Tibial nerve (tissue), 4 donors: ENCODE data around the gene PRKCE. TPM values are rescaled to one million over a fixed set of nuclear protein-coding genes. Genes with fewer than 3 reads are reported as not detected.
A peak's percentile ranks its signal among the peaks of the same experiment; 100 is the strongest.

Source experiments
- DNase-seq, 2 donors: peaks; one replicate each; pipeline ENCODE4 v3.0.0-alpha.2; 2019; ENCODE audit warnings: low spot score in 2 of 2
- H3K27ac ChIP-seq, 4 donors: fragments of 200-600 bp; sonication (generic) in 3 of 4; one replicate each; pipeline ENCODE4 v1.5.1; 2017 to 2019; ENCODE audit warnings: mild to moderate bottlenecking in 1 of 4
- H3K27me3 ChIP-seq, 2 donors: fragments of 200-600 bp; sonication (generic) in 1 of 2; one replicate each; pipeline versions ENCODE4 v1.5.1 to v1.6.0; 2017 to 2019
- H3K36me3 ChIP-seq, 3 donors: fragments of 200-600 bp; sonication (generic); one replicate each; pipeline ENCODE4 v1.5.1; 2018 to 2019
- H3K4me1 ChIP-seq, 4 donors: fragments of 200-600 bp; sonication (generic) in 3 of 4; one replicate each; pipeline ENCODE4 v1.5.1; 2017 to 2019
- H3K4me3 ChIP-seq, 4 donors: fragments of 200-600 bp; sonication (generic) in 3 of 4; one replicate each; pipeline ENCODE4 v1.5.1; 2017 to 2019; ENCODE audit warnings: mild to moderate bottlenecking in 1 of 4, moderate library complexity in 1 of 4
- H3K9me3 ChIP-seq, 4 donors: fragments of 200-600 bp; sonication (generic) in 3 of 4; one replicate each; pipeline ENCODE4 v1.5.1; 2017 to 2019
- CTCF ChIP-seq, 5 experiments: fragments of 200-600 bp in 3 of 5; fragments of 450-650 bp in 2 of 5; sonication (generic) in 3 of 5; IDR thresholded peaks; one replicate each; pipeline ENCODE4 v1.5.1; 2016 to 2019; ENCODE audit warnings: antibody characterized with exemption in 5 of 5, mild to moderate bottlenecking in 3 of 5, moderate library complexity in 2 of 5
- EP300 ChIP-seq, 2 donors: sonication (generic); formaldehyde crosslinking; IDR thresholded peaks; one replicate each; pipeline ENCODE4 v1.6.1; 2017; ENCODE audit warnings: antibody characterized with exemption in 2 of 2, mild to moderate bottlenecking in 1 of 2
- POLR2A ChIP-seq, 2 donors: fragments of 450-650 bp; IDR thresholded peaks; one replicate each; pipeline ENCODE4 v1.6.1; 2017; ENCODE audit warnings: antibody characterized with exemption in 2 of 2, mild to moderate bottlenecking in 2 of 2, moderate library complexity in 2 of 2
- WGBS, 2 donors: methylation state at CpG; one replicate each; pipeline ENCODE4 v1.1.5; 2018; 5-methylcytosine and 5-hydroxymethylcytosine counted together
- total RNA-seq, 4 donors: library from RNA; depleted of rRNA; stranded (reverse); fragments of >200 nt; gene quantifications; one replicate each; pipeline ENCODE4 v1.1.0, GENCODE V29; 2016

The PRKCE gene
- total RNA-seq, 4 donors from 2014 or later = 14.4 to 22.4 (median 17.9) TPM

DNA sequence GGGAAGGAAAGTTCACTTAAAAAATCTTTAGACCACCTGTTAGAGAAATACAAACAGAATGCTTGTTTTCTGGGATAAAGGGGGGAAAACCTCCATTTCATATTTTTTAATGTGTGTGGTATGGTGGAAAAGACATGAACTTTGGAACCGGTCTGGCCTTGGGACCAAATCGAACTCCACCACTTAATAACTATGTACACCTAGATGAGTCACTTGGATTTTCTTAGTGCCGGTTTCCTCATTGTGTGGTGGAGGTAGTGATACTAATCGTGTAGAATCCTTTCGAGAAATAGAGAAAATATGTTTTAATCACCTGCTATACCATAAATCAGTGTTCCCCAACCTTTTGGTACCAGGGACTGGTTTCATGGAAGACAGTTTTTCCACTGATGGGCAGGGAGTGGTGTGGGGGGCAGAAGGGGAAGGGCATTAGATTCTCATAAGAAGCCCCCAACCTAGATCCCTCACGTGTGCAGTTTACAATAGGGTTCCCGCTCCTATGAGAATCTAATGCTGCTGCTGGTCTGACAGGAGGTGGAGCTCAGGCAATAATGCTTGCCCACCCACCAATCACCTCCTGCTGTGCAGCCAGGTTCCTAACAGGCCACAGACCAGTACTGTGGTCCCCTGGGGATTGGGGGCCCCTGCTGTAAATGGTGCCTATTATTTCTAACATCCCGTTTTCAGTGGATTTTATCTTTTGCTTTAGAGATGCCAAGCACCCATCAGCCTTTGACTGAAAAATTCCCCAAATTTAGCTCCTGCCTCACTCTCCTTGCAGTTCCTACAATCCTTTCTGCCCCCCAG lies 308.8 kb downstream of the PRKCE start:
- H3K27ac ChIP-seq = no peak overlapping the region
- H3K4me1 ChIP-seq = peaks cover 0 to 45% (median 25%) of the 10 kb centered on the region in 4 donors
- no peaks in the 10 kb centered on the region for H3K36me3 ChIP-seq
- H3K4me3 ChIP-seq = no peak overlapping the region
- no peak for DNase-seq
- no peaks in the 10 kb centered on the region for H3K9me3 ChIP-seq
- 91 to 94% methylated on average over 8 of the region's 8 CpGs for WGBS, 2 donors
- H3K27me3 ChIP-seq = no peaks in the 10 kb centered on the region
- TF ChIP-seq POLR2A (IDR thresholded peaks at IDR 0.05) (no peak), EP300 (IDR thresholded peaks at IDR 0.05) (no peak)

DNA sequence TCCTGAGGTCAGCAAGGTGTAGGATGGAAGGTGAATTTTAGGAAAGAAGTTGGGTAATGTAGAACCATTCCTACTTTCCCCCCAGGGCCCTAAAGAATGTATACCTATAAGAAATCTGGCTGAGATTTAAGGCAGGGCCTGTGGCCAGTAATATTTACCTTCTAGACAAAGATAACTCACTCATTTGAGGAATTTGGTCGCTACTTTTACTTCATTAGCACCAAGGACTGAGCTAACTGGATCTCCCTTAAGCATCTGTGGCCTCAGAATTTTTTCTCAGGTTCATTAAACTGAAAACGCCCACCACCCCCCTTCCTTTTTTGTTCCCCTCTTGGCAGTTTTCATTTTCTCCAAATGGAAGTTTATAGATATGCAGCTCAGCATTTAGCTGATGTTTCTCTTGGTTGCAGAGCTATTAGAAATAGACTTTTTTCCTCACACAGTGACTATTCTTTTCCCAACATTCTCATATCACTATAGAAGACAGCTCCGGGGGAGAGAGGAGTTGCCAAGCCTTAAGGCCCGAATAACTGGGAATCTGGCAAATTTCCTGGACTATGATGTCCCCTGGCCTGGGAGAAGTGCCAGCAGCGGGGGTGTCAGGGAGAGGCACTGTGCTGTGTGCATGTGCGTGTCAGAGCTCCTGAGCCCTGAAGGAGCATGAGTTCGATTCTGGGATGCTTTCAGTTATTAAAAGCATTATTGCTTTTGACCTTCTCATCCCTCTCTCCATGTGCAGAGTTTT lies 310.9 kb downstream of the PRKCE start:
- Histone ChIP-seq H3K4me3 (no peak overlapping the region), H3K4me1 (peaks cover 0 to 45% (median 25%) of the 10 kb centered on the region in 4 donors), H3K36me3 (no peaks in the 10 kb centered on the region), H3K27me3 (no peaks in the 10 kb centered on the region), H3K27ac (peak overlapping the region in 3 of 4 donors; percentile 21 to 59 (median 58)), H3K9me3 (no peaks in the 10 kb centered on the region)
- DNase-seq = no peak
- 14 to 31% methylated on average over 7 of the region's 7 CpGs for WGBS, 2 donors
- TF ChIP-seq EP300 (IDR thresholded peaks at IDR 0.05) = peak in 1 of 2 donors; percentile 46
- TF ChIP-seq CTCF (IDR thresholded peaks at IDR 0.05) = no peak
- TF ChIP-seq POLR2A (IDR thresholded peaks at IDR 0.05) = no peak

DNA sequence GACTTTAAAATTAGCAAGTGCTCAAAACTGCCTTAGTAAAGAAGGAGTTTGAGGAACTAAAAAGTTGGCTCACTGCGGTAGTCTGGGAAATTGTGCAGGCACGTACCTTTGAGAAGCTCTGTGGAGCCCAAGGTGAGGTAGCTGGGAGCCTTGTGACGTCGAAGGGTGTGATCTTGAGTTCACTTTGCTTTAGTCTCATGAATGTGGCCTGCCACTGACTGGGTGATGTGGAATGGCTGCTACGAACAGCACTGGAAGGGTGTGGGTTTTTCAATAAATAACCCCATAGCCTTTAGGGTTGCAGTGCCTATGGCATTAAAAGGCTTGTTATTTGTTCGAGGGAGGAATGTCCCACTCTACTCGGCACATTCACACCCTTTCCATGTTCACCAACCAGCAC lies 312.3 kb downstream of the PRKCE start:
- no peaks in the 10 kb centered on the region for H3K9me3 ChIP-seq
- no peaks in the 10 kb centered on the region for H3K27me3 ChIP-seq
- H3K4me1 ChIP-seq = peaks cover 0 to 50% (median 26%) of the 10 kb centered on the region in 4 donors
- WGBS, 2 donors = 59 to 60% methylated on average over 7 of the region's 7 CpGs
- TF ChIP-seq CTCF (IDR thresholded peaks at IDR 0.05) = no peak
- TF ChIP-seq EP300 (IDR thresholded peaks at IDR 0.05) = no peak
- TF ChIP-seq POLR2A (IDR thresholded peaks at IDR 0.05) = no peak
- no peak for DNase-seq
- peak overlapping the region in 2 of 4 donors; percentile 22 to 59 for H3K27ac ChIP-seq
- H3K36me3 ChIP-seq = no peaks in the 10 kb centered on the region
- H3K4me3 ChIP-seq = no peak overlapping the region

- H3K27me3 ChIP-seq = no peaks in the 10 kb centered on the region
- H3K4me1 ChIP-seq = peaks cover 0 to 55% (median 26%) of the 10 kb centered on the region in 4 donors
- no peaks in the 10 kb centered on the region for H3K9me3 ChIP-seq
- WGBS, 2 donors = 39 to 47% methylated on average over 6 of the region's 6 CpGs
- no peak overlapping the region for H3K4me3 ChIP-seq
- DNase-seq = peak; percentile 35 to 43
- TF ChIP-seq EP300 (IDR thresholded peaks at IDR 0.05) (peak in 1 of 2 donors; percentile 57), POLR2A (IDR thresholded peaks at IDR 0.05) (no peak)
- peak overlapping the region in 2 of 4 donors; percentile 22 to 59 for H3K27ac ChIP-seq
- no peaks in the 10 kb centered on the region for H3K36me3 ChIP-seq
Measured at GRCh38 chr2:45964223-45964841, 312.9 kb downstream of the PRKCE start.

DNA sequence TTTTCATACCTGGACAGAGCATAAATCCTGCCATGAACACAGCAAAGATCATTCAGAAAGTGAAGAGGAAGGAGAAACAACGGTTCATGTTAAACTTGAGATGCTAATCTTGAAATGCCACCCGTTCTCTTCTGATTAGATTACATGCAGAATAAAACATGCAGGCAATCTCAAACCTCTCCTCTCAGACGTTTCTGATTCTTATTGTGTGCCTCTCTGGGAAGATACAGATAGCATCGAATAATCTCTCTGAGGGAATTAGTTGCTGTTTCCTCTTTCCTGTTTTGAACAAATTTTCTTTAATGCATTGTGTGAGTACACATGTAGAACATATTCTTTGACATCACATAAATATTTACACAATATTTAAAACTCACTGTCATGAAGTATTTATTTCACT lies 313.4 kb downstream of the PRKCE start:
- no peak overlapping the region for H3K4me3 ChIP-seq
- H3K27ac ChIP-seq = peak overlapping the region in 2 of 4 donors; percentile 22 to 59
- no peaks in the 10 kb centered on the region for H3K36me3 ChIP-seq
- 14 to 26% methylated on average over 4 of the region's 4 CpGs for WGBS, 2 donors
- DNase-seq = no peak
- TF ChIP-seq EP300 (IDR thresholded peaks at IDR 0.05) = no peak
- no peak for TF ChIP-seq CTCF (IDR thresholded peaks at IDR 0.05)
- H3K4me1 ChIP-seq = peaks cover 0 to 57% (median 26%) of the 10 kb centered on the region in 4 donors
- no peaks in the 10 kb centered on the region for H3K27me3 ChIP-seq
- no peaks in the 10 kb centered on the region for H3K9me3 ChIP-seq
